Sigmoid colon (tissue), 4 donors: ENCODE data around the gene PIM1.

Experiments used
- EP300 ChIP-seq, 4 donors: sonication (generic); formaldehyde crosslinking; IDR thresholded peaks; one replicate each; pipeline ENCODE4 v1.6.1; 2017; ENCODE audit warnings: antibody characterized with exemption in 4 of 4
- POLR2AphosphoS5 ChIP-seq, 4 donors: sonication (generic); formaldehyde crosslinking; IDR thresholded peaks; one replicate each; pipeline ENCODE4 v1.6.1; 2017; ENCODE audit warnings: antibody characterized with exemption in 4 of 4
- TF ChIP-seq, protein P1 (sequence below), 4 experiments: fragments of 450-650 bp in 3 of 4; fragments of 200-600 bp in 1 of 4; IDR thresholded peaks; one replicate each; pipeline ENCODE4 v1.5.1; 2016 to 2019; ENCODE audit warnings: antibody characterized with exemption in 4 of 4, mild to moderate bottlenecking in 3 of 4, moderate library complexity in 2 of 4

DNA sequence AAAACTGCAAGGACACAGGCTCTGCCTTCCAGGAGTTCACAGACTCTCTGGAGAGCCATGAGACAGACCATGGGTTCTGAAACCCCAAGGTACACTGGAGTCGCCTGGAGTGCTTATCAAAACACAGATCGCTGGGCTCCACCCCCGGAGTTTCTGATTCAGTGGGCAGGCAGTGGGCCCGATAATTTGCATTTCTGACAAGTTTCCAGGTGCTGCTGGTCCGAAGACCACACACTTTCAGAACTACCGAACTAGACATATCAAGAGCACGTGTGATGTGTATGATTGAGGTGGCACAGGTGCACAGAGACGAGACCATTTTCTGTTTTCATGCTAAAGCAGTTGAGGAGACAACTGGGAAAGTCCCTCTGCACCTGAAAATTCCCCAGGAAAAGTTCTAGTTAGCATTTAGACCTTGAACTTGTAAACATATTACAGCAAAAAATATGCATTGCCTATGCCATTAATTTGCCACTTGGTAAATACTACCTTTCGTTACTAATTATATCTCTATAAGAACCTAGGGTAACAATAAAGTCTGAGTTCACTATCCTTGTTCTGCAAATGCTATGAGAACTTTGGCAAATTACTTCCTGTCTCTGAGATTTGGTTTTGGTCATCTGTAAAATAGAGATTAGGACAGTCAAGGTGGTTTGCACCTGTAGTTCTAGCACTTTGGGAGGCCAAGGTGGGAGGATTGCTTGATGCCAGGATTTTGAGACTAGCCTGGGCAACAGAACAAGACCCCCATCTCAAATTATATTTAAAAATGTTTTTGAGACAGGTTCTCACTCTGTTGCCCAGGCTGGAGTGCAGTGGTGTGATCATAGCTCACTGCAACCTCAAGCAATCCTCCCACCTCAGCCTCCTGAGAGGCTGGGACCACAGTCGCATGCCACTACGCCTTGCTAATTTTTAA, 14.3 kb upstream of the PIM1 start:
- TF ChIP-seq, protein P1, sequence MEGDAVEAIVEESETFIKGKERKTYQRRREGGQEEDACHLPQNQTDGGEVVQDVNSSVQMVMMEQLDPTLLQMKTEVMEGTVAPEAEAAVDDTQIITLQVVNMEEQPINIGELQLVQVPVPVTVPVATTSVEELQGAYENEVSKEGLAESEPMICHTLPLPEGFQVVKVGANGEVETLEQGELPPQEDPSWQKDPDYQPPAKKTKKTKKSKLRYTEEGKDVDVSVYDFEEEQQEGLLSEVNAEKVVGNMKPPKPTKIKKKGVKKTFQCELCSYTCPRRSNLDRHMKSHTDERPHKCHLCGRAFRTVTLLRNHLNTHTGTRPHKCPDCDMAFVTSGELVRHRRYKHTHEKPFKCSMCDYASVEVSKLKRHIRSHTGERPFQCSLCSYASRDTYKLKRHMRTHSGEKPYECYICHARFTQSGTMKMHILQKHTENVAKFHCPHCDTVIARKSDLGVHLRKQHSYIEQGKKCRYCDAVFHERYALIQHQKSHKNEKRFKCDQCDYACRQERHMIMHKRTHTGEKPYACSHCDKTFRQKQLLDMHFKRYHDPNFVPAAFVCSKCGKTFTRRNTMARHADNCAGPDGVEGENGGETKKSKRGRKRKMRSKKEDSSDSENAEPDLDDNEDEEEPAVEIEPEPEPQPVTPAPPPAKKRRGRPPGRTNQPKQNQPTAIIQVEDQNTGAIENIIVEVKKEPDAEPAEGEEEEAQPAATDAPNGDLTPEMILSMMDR (IDR thresholded peaks at IDR 0.05): no peak
- TF ChIP-seq POLR2AphosphoS5 (IDR thresholded peaks at IDR 0.05): no peak
- no peak for TF ChIP-seq EP300 (IDR thresholded peaks at IDR 0.05)
